GM13976 (cell line): ENCODE measurements around the gene DNAAF5.

ENCODE experiments used
- DNase-seq: peaks from one replicate; pipeline ENCODE4 v3.0.0; 2012; ENCODE audit warnings: low spot score
- in situ Hi-C: fragments of 300-500 bp; cut with MboI; formaldehyde crosslinking; loops from one replicate; pipeline ENCODE4 v1.12.0; 2022; ENCODE audit warnings: low sequenced_read_pairs, mixed read lengths, inconsistent platforms; ENCODE audit not compliant: unreplicated experiment
- TF ChIP-seq, protein P1 (sequence below): IDR thresholded peaks from 2 replicates; pipeline ENCODE4 v1.5.1; 2012; ENCODE audit warnings: borderline replicate concordance, mild to moderate bottlenecking; ENCODE audit not compliant: insufficient read depth; ENCODE audit errors: extremely low read depth, missing control alignments, control extremely low read depth

DNAAF5 gene

GRCh38 chr7:777728-778078 lies 51.2 kb downstream of the DNAAF5 start:
- TF ChIP-seq, protein P1, sequence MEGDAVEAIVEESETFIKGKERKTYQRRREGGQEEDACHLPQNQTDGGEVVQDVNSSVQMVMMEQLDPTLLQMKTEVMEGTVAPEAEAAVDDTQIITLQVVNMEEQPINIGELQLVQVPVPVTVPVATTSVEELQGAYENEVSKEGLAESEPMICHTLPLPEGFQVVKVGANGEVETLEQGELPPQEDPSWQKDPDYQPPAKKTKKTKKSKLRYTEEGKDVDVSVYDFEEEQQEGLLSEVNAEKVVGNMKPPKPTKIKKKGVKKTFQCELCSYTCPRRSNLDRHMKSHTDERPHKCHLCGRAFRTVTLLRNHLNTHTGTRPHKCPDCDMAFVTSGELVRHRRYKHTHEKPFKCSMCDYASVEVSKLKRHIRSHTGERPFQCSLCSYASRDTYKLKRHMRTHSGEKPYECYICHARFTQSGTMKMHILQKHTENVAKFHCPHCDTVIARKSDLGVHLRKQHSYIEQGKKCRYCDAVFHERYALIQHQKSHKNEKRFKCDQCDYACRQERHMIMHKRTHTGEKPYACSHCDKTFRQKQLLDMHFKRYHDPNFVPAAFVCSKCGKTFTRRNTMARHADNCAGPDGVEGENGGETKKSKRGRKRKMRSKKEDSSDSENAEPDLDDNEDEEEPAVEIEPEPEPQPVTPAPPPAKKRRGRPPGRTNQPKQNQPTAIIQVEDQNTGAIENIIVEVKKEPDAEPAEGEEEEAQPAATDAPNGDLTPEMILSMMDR, result no peak
- in situ Hi-C loops, result loop anchor here (5.0 kb wide), 1 partner anchor 455 kb away; no protein-coding TSS in a partner anchor
- DNase-seq, result no peak

GRCh38 chr7:778271-778967 lies 51.9 kb downstream of the DNAAF5 start:
- TF ChIP-seq, protein P1, result no peak
- in situ Hi-C loops, result loop anchor here (5.0 kb wide), 1 partner anchor 456 kb away; no protein-coding TSS in a partner anchor
- no peak for DNase-seq

DNA sequence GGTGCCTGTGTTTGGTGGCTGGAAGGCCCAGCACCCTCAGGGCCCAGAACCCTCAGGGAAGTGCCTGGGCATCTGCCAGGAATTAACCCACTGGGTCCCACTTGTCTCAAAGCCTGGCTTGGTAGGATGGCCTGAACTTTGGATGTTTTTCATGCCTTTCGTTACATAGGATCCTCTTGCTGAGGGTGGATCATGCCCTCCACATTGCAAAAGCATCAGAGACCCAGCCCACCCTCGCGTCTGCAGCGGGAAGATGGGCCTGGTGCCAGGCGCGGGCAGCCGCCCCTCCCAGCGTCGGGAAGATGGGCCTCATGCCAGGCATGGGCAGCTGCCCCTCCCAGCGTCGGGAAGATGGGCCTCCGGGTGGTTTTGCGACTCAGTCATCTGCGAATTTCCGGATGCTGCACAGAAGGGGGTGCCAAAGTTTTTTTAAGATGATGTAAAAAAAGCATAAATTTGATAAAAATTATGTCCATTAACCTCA lies 52.5 kb downstream of the DNAAF5 start:
- DNase-seq, result no peak
- TF ChIP-seq, protein P1, result no peak
- in situ Hi-C loops, result loop anchor here (5.0 kb wide), 1 partner anchor 457 kb away; no protein-coding TSS in a partner anchor

DNA sequence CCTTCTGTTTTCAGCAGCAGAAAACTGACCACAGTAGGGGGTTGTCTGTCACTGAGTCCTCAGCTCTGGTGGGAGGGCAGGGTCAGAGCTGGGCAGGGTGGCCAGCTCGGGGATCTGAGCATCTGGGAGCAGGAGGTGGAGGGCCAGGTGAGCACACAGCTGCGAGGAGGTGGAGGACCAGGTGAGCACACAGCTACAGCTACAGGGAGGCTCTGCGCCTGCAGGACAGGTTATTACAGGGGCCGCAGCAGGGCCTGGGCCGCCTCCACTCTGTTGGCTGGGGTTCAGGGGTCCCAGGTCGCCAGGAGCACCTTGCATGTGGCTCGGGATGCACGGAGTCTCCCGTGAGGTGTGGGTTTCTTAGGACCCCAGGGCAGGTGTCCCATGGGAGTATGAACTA lies 53.0 kb downstream of the DNAAF5 start:
- DNase-seq, result no peak
- in situ Hi-C loops, result loop anchor here (5.0 kb wide), 1 partner anchor 457 kb away; no protein-coding TSS in a partner anchor
- TF ChIP-seq, protein P1, result no peak

DNA sequence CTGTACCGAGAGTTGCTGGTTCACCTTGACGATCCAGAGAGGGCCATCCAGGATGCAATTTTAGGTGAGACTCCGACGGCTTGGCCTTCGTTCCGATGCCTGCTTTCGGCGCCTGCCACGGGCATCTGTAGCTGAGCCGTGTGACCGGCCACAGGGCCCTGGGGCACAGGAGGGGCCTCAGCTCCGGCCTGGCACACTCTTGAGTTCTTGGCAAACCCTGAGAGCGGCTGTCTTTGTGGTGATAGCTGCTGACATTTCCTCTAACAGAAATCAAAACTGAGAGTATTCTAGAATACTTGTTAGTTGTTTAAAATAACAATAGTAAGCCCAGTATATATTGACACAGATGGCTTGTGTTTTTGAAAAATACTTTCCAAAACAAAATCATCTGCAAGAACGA lies 53.6 kb downstream of the DNAAF5 start:
- no peak for DNase-seq
- in situ Hi-C loops, result no loop called here
- TF ChIP-seq, protein P1, result no peak

GRCh38 chr7:780516-780915 lies 54.0 kb downstream of the DNAAF5 start:
- TF ChIP-seq, protein P1, result no peak
- in situ Hi-C loops, result no loop called here
- DNase-seq, result no peak
